ENCODE results near the gene R3HDM2.

Gene R3HDM2

DNA sequence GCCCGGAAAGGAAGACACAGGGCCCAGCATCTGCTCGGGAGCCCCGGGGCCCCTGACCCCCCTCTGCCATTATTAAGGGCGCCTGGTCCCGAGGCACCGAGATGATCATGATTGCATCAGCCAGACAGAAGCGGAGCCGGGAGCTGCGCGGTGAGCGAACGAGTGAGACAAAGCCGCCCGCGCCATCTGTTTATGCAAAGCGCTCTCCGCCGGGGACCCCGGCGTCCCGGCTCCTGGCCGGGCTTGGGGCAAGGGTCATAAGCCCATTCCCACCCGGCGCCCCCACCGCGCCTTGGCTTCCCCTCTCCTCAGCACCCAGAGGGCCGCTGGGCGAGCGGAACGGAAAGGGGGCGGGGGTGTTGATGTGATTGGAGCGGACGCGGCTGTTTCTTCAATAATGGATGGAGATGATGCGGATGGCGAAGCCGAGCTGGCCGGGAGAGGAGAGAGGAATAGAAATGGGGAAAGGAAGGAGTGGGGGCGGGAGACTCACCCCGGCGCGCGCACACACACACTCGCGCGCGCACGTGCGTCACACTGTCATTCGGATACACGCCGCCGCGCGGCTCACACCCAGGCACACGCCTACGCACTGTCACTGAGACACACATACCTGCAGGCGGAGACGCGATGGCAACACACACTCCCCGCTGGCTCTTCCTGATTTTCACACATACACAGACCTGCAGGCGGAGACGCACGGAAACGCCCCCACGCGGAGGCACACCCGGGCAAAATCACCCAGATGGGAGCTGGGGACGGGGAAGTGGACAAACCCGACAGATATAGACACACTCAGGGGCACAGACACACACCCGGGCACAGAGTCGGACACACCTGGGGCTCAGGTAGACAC is 190.5 kb downstream of the R3HDM2 start:
- DNase-seq (ENCODE audit: low read depth), result peak; percentile 57

GRCh38 chr12:57239587-57240065 is 191.2 kb downstream of the R3HDM2 start:
- DNase-seq (ENCODE audit: low read depth), result no peak

DNA sequence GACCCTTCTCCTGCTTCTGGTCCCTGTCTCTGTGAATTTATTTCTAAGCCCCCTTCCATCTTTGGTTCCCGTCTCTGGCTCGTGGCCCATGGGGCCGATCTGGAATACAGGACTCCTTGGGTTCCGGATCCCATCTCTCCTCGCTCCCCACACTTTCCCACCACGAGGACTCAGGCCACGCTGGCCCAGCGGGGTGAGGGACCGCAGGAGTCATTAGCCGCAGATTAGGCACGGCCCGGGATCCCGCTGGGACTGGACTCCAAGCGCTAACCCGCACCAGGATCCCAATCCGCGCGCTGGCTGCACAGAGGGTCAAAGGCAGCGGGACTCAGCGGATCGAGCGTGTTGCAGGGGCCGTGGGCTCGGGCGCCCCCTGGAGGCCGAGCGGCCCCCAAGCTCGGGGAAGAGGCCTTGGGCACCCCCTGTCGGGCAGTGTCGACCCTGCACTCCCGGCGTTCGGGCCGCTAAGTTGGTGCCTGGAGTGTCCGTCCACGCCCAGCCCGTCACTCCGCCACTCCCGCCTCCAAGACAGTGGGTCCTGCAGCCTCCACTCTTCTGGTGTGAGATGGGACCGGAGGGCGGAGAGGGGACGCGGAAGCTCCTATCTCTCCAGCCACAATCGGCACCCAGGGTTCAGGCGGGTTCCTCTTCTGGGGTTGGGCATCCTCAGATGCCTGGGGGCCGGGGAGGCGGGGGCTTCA is 191.8 kb downstream of the R3HDM2 start:
- peak; percentile 63 for DNase-seq (ENCODE audit: low read depth)

GRCh38 chr12:57237932-57238853 is 192.7 kb downstream of the R3HDM2 start:
- peak; percentile 32 for DNase-seq (ENCODE audit: low read depth)

- no peak for DNase-seq (ENCODE audit: low read depth)
These were observed 193.3 kb downstream of the R3HDM2 start for GRCh38 chr12:57237596-57237931.

DNA sequence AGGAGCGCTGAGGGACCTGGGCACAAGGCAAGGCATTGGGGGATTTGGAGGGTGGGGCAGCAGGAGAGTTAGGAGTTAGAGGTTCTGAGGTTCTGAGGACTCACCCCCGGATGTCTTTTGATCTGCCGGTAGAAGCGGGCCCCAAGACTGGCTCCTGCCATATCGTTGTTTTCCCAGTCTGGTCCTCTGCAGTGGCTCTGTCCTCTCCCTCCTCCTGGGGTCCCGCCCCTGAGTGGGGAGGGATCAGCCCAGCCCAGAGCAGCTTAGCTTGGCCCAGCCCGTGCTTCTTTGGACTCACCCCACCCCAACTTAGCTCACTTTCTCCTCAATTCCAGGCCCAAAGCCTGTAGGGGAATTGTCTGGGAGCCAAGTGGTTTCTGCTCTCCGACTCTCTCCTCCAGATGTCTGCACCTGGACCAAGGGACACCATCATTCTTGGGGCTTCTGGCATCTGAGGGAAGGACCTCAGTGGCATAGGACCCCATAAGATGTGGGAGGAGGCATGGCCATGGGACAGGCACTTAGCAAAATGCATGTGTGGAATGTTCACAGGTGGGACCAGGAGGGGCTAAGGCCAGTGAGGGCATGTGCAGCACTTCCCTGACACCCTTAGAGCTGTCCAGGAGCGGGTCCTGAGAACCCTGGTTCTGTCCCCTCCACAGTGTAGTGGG is 193.8 kb downstream of the R3HDM2 start:
- DNase-seq (ENCODE audit: low read depth), result no peak

- DNase-seq (ENCODE audit: low read depth), result no peak
These were observed 194.5 kb downstream of the R3HDM2 start for GRCh38 chr12:57236201-57236924.

DNA sequence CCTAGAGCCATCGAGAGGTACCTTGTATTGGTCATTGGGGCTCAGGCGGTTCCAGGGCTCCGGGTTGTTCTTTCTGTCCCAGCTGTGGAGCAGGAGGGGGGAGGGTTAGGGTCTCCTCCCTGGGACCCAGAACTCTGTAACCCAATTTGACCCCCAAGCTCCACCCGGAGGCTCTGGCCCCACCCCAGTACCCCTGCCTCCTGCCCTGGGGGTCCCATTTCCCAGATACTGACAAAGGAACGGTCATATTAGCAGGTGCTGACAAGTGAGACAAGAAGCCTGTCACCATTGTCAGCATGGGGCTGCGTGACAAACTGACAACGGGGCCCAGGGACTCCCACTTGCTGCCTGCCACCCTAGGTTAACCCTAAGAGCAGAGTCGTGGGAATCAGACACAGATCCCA is 195.1 kb downstream of the R3HDM2 start:
- no peak for DNase-seq (ENCODE audit: low read depth)

DNA sequence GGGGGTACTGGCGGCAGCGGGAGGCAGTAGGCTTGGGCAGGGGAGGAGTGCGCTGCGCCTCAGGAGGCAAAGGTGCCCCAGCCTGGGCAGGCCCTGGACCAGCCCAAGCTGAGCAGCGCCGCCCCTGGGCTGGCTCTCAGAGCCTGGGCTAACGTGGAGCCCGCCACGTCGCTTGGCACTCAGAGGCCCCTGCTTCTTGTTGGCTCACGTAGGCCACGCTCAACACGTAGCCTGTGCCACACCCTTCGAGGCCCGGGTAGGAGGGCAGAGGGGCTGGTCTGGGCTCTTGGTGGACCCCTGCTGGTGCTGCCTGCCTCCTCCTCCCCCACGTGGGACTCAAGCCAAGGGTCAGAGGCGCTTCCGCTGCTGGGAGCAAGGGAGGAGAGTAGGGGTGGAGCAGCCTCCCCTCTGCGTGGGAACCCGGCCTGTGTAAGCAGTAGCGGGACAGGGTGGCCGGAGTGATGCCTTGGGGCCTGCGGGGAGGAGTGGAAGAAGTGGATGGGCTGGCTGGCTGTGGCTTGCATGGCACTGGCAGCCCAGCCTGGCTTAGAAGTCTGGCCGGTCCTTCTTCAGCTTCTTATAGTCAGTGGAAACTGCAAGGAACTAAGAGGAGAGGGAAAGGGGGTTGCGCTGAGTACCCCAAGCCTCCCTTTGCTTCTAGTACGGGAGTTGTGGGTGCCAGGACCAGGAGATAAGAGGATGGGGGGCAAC is 195.7 kb downstream of the R3HDM2 start:
- DNase-seq (ENCODE audit: low read depth), result no peak

GRCh38 chr12:57234571-57235016 is 196.2 kb downstream of the R3HDM2 start:
- DNase-seq (ENCODE audit: low read depth), result no peak

- DNase-seq (ENCODE audit: low read depth), result no peak
These were observed 196.6 kb downstream of the R3HDM2 start for GRCh38 chr12:57234233-57234570.

- DNase-seq (ENCODE audit: low read depth), result no peak
These were observed 197.2 kb downstream of the R3HDM2 start for GRCh38 chr12:57233357-57234232.

DNA sequence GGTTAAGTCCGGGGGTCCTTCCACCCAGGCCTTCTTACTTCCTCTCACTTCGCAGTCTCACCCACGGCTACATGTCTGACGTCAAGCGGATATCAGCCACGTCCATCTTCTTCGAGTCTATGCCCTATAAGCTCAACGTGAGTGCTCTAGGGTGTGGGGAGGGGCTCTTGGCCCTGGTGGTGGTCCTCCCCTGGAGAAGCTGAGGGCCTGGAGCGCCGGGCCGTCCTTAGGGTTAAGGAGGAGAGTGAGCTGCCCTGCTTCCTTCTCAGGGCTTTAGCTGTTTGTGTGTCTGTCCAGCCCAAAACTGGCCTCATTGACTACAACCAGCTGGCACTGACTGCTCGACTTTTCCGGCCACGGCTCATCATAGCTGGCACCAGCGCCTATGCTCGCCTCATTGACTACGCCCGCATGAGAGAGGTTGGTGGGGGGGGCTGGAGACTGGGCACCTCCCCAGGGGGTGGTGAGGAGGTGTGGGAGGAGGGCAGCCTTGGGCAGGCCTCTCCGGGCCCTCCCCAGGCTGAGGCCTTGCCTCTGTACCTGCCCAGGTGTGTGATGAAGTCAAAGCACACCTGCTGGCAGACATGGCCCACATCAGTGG is 198.6 kb downstream of the R3HDM2 start:
- DNase-seq (ENCODE audit: low read depth), result no peak

DNA sequence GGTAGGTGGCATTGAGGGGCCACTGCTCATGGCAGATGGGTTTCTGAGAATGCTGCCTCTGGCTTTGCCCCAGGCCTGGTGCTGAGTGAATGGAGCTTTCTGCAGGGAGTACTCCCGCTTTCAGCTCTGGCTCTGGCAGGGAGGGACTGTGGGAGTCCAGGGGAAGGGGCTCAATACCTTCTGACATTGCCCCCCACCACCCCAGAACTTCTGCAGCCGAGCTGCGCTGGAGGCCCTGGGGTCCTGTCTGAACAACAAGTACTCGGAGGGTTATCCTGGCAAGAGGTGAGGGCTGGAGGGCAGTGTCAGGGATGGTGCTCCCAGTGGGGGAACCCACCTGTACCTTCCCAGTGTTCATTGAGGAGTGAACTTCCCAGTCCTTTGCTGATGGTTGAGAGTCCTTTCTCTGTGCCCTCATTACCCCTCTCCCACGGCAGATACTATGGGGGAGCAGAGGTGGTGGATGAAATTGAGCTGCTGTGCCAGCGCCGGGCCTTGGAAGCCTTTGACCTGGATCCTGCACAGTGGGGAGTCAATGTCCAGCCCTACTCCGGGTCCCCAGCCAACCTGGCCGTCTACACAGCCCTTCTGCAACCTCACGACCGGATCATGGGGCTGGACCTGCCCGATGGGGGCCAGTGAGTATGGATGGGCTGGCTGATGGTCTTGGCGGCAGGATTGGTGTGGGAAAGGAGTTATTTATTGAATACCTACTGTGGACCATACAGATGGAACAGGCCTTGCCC is 199.4 kb downstream of the R3HDM2 start:
- DNase-seq (ENCODE audit: low read depth), result no peak

DNA sequence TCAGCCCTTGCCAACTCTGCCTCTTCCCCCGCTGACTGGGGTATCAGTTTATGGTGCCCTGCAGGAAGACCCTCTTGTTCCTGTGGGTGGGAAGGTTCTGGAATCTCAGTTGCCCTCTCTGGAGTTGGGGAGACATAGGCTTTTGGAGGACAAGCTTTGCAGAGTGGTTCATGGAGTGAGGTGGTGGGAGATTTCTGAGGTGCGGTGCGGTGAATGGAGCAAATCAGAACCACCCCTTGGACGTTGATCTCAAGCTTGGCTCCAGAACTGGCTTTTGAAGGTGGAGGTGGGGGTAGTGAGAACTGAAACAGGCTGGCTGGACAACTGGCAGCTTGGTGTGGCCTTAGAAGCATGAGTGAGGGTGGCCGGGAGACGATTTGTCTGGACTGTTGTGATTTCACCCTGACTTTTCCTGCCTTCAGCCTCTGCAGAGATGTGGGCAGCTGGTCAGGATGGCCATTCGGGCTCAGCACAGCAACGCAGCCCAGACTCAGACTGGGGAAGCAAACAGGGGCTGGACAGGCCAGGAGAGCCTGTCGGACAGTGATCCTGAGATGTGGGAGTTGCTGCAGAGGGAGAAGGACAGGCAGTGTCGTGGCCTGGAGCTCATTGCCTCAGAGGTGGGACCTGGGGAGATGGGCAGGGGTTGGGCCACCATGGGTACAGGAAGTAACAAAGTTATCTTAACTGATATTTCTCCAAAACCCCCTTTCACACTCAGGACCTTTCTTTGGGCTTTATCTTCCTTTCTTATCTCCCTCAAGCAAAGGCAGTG is 200.3 kb downstream of the R3HDM2 start:
- no peak for DNase-seq (ENCODE audit: low read depth)

DNA sequence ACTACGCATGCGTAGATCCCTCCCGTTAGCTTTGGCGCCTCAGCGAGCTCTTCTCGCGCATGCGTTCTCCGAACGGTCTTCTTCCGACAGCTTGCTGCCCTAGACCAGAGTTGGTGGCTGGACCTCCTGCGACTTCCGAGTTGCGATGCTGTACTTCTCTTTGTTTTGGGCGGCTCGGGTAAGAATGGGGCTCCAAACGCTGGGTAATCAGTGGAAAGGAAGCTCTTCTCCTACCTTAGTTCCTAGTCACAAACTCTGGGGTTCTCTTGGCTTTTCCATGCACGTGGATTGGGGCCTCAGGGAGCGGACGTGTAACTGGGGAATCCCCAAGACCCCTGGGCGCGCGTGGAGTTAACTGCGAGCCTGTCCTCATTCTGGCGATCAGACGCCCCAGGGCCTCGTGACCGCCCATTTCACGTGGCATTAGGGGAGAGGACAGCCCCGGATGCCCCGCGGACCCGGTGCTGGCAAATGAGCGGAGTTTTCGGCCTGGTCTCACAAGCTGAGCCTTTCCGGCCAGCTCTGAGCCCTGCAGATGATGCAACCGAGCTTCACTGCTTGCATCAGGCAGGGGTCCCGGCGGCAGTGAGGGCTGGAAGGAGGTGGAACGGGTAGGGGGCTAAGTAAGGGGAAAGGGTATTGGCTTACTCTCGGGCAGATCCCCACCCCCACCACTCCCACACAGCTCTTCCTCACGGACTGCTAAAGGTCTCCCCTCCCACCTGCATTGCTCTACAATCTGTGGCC is 201.0 kb downstream of the R3HDM2 start, which contains the start of gene SHMT2:
Gene SHMT2, plus strand, starts transcription at position 78 of the 747 bp plus-strand sequence. Its CDS starts 68 bp downstream, at position 146.
- DNase-seq (ENCODE audit: low read depth), result peak; percentile 84
